ENCODE measurements around the gene TP53AIP1. TPM values are rescaled to one million over a fixed set of nuclear protein-coding genes. Genes with fewer than 3 reads are reported as not detected.
"Not testable (repeated sequence)": the region's sequence is repeated elsewhere in the genome, so short reads cannot be mapped to it uniquely, and the experiment has no call there.

TP53AIP1 gene
- total RNA-seq, 1 donor from 2014 or later: not detected

- DNase-seq (ENCODE audit: low spot score): no peak
These were observed 16.7 kb downstream of the TP53AIP1 start for GRCh38 chr11:128926000-128926399.

DNA sequence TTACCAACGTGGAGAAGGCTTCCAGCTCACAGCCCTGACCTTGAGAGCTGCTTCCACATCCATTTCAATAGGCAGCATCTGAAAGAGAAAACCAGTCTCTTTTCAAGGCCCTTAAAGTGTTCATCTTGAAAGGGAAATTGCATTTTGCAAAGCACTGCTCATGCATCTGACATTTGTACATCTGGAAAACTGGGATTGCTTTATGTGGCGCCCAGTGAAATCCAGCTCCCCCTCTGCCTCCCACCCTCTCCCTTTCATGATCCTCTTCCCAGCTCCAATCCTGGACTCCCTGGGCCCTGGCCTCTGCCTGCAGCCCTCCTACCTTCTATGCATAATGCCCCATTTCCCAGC, 17.4 kb downstream of the TP53AIP1 start:
- no peak for DNase-seq (ENCODE audit: low spot score)

- DNase-seq (ENCODE audit: low spot score): no peak
These were observed 18.0 kb downstream of the TP53AIP1 start for GRCh38 chr11:128924510-128925249.

- no peak for DNase-seq (ENCODE audit: low spot score)
These were observed 18.6 kb downstream of the TP53AIP1 start for GRCh38 chr11:128924104-128924503.

GRCh38 chr11:128921793-128922192, 20.9 kb downstream of the TP53AIP1 start:
- no peak for DNase-seq (ENCODE audit: low spot score)

- DNase-seq (ENCODE audit: low spot score): no peak
These were observed 22.0 kb downstream of the TP53AIP1 start for GRCh38 chr11:128920666-128921065.

DNA sequence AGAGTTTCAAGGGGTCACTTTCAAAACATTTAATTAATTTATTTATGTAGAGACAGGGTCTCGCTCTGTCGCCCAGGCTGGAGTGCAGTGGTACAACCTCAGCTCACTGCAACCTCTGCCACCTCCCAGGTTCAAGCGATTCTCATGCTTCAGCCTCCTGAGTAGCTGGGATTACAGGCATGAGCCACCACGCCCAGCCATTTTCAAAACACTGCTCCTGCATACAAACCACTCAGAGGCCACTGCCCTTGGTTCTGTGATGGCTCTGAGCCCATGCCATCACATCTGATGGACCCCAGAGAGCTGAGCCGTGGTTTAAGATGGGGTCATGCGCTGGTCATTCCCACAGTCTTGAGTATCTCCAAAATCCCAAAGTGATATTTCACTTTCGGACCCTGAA, 23.0 kb downstream of the TP53AIP1 start:
- not testable (repeated sequence) for DNase-seq (ENCODE audit: low spot score)

- DNase-seq (ENCODE audit: low spot score): no peak
These were observed 23.5 kb downstream of the TP53AIP1 start for GRCh38 chr11:128919216-128919615.

GRCh38 chr11:128917144-128917724, 25.4 kb downstream of the TP53AIP1 start:
- no peak for DNase-seq (ENCODE audit: low spot score)

- no peak for DNase-seq (ENCODE audit: low spot score)
These were observed 26.0 kb downstream of the TP53AIP1 start for GRCh38 chr11:128916681-128917080.

DNA sequence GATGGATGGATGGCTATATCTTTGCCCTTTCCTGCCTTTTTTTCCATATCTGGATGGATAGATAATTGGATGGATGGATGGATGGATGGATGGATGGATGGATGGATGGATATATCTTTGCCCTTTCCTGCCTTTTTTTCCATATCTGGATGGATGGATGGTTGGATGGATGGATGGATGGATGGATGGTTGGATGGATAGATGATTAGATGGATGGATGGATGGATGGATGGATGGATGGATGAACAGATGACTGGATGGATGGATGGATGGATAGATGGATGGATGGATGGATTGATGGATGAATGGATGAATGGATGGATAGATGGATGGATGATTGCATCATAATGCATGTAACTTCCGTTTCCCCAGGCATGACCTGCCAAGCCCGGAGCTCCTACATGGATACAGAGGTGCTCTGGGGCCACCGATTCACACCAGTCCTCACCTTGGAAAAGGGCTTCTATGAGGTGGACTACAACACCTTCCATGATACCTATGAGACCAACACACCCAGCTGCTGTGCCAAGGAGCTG, 26.6 kb downstream of the TP53AIP1 start:
- DNase-seq (ENCODE audit: low spot score): no peak

DNA sequence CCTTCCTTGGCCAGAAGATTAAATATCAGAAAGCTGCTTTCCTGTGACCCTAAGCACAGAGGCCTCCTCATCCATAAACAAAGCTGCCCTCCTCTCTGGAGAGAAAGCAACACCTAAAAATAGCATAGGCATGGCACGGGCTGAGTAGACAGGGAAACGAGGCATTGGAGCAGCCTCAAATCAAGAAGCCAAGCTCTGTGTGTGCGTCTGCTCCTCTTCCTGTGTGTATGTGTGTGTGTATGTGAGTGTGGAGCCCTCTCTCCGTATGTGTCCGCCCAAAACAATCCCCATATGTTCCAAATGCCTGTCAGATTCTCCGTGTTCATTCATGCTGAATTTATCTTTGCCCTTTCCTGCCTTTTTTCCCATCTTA, 27.5 kb downstream of the TP53AIP1 start:
- DNase-seq (ENCODE audit: low spot score): no peak

- no peak for DNase-seq (ENCODE audit: low spot score)
These were observed 28.2 kb downstream of the TP53AIP1 start for GRCh38 chr11:128914216-128915148.

- no peak for DNase-seq (ENCODE audit: low spot score)
These were observed 28.9 kb downstream of the TP53AIP1 start for GRCh38 chr11:128913806-128914205.

DNA sequence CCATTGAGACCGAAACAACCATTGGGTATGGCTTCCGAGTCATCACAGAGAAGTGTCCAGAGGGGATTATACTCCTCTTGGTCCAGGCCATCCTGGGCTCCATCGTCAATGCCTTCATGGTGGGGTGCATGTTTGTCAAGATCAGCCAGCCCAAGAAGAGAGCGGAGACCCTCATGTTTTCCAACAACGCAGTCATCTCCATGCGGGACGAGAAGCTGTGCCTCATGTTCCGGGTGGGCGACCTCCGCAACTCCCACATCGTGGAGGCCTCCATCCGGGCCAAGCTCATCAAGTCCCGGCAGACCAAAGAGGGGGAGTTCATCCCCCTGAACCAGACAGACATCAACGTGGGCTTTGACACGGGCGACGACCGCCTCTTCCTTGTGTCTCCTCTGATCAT, 31.0 kb downstream of the TP53AIP1 start:
- no peak for DNase-seq (ENCODE audit: low spot score)

DNA sequence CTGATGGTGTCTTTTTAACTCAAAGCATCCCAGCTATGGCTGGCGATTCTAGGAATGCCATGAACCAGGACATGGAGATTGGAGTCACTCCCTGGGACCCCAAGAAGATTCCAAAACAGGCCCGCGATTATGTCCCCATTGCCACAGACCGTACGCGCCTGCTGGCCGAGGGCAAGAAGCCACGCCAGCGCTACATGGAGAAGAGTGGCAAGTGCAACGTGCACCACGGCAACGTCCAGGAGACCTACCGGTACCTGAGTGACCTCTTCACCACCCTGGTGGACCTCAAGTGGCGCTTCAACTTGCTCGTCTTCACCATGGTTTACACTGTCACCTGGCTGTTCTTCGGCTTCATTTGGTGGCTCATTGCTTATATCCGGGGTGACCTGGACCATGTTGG, 31.4 kb downstream of the TP53AIP1 start:
- DNase-seq (ENCODE audit: low spot score): no peak

GRCh38 chr11:128910576-128910975, 32.1 kb downstream of the TP53AIP1 start:
- no peak for DNase-seq (ENCODE audit: low spot score)

GRCh38 chr11:128909438-128910125, 33.1 kb downstream of the TP53AIP1 start:
- DNase-seq (ENCODE audit: low spot score): no peak

DNA sequence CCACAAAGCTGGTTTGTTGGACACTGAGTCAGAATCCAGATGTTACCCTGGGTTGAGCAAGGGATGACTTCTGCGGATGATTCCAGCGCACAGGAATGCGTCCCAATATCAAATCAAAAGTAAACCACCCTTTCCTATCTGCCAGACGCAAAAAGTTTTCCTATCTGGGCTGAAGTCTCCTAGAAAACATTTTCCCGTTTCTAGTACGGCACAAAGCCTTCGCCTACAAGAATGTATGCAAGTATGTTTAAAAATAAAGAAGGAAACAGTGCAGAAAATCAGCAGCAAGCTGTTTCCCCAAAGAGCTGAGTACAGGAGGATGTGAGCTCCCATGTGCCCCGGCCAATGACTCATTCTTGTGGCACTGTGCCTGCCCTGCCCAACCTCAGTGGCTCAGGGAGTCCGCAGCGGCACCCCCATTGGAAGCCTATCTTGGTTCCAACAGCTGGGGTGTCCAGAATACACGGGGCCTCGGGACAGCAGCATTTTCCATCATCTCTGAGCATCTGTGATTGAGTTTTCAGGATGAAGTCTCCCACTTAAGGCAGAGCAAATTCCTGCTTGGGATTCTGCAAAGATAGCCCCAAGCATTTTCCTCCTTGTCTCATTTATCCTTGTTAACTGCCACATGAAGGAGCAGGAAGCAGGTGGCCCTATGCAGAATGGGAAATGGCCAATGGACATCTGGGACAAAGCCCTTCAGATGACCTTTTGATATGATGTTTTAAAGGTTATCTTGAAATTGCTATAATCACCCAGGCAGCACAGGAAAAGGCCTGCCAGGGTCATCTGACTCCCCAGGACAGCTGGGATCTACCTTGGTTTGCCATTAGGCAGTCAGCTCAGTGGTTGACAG, 34.1 kb downstream of the TP53AIP1 start:
- peak; percentile 71 for DNase-seq (ENCODE audit: low spot score)

DNA sequence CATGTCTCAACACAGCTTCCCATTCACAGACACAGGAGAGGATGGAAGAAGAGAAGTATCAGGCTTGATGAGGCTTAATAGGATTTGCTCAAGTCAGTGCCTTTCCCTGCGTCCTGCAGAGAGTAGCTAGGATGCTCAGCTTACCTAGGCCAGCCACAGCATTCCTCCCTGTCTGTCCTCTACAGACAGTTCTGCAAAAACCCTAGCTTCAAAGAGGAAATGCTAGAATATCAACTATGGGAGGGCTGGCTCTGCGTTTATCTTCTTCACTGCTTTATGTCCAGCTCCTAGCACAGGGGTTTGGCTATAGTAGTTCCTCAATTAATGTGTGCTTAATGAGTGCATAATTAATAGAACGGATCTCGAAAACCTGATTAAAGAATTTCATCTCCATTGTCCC, 35.1 kb downstream of the TP53AIP1 start:
- DNase-seq (ENCODE audit: low spot score): no peak
